ENCODE data around the gene IL7R. TPM values are rescaled to one million over a fixed set of nuclear protein-coding genes. Genes with fewer than 3 reads are reported as not detected.

IL7R gene
- total and polyA plus RNA-seq, 2 donors from 2014 or later: 0.34 to 53.7 TPM

- H3K27ac ChIP-seq (ENCODE audit: low read depth in 2 of 2, low read length in 2 of 2): no peak overlapping the region
- intact Hi-C loops (cut with DNase I): no loop called here
Observed at GRCh38 chr5:35880156-35880555, 23.5 kb downstream of the IL7R start.

GRCh38 chr5:35881758-35882157 lies 25.1 kb downstream of the IL7R start:
- no peak overlapping the region for H3K27ac ChIP-seq (ENCODE audit: low read depth in 2 of 2, low read length in 2 of 2)
- no peaks in the 10 kb centered on the region for H3K27me3 ChIP-seq (ENCODE audit: control insufficient read depth, insufficient read depth, low read length)
- no peaks in the 10 kb centered on the region for H3K4me1 ChIP-seq (ENCODE audit: control insufficient read depth in 2 of 3, insufficient read depth in 2 of 3, low read depth in 1 of 3, low read length in 3 of 3)
- H3K36me3 ChIP-seq (ENCODE audit: control insufficient read depth in 2 of 3, insufficient read depth in 3 of 3, low read length in 3 of 3): no peaks in the 10 kb centered on the region
- DNase-seq (no peak), FAIRE-seq (no peak)
- no peak overlapping the region for H3K9ac ChIP-seq (ENCODE audit: low read length in 3 of 3)
- no peak for TF ChIP-seq CTCF (IDR thresholded peaks at IDR 0.05; ENCODE audit: borderline replicate concordance, extremely low read depth, insufficient read depth)
- H3K4me3 ChIP-seq (ENCODE audit: low read length in 3 of 3): no peak overlapping the region
- H3K9me3 ChIP-seq (ENCODE audit: control insufficient read depth in 2 of 3, insufficient read depth in 1 of 3, low read length in 3 of 3): no peaks in the 10 kb centered on the region
- intact Hi-C loops (cut with DNase I): no loop called here

More at GRCh38 chr5:35880156-35880555, 23.5 kb downstream of the IL7R start:
- H3K4me3 ChIP-seq (ENCODE audit: low read length in 3 of 3): no peak overlapping the region
- TF ChIP-seq CTCF (IDR thresholded peaks at IDR 0.05; ENCODE audit: borderline replicate concordance, extremely low read depth, insufficient read depth): no peak
- H3K9ac ChIP-seq (ENCODE audit: low read length in 3 of 3): no peak overlapping the region
- H3K36me3 ChIP-seq (ENCODE audit: control insufficient read depth in 2 of 3, insufficient read depth in 3 of 3, low read length in 3 of 3): no peaks in the 10 kb centered on the region
- H3K27me3 ChIP-seq (ENCODE audit: control insufficient read depth, insufficient read depth, low read length): no peaks in the 10 kb centered on the region
- H3K9me3 ChIP-seq (ENCODE audit: control insufficient read depth in 2 of 3, insufficient read depth in 1 of 3, low read length in 3 of 3): no peaks in the 10 kb centered on the region
- no peak for DNase-seq
- no peak for FAIRE-seq
- no peaks in the 10 kb centered on the region for H3K4me1 ChIP-seq (ENCODE audit: control insufficient read depth in 2 of 3, insufficient read depth in 2 of 3, low read depth in 1 of 3, low read length in 3 of 3)

GRCh38 chr5:35884191-35884769 lies 27.6 kb downstream of the IL7R start:
- no peaks in the 10 kb centered on the region for H3K4me1 ChIP-seq (ENCODE audit: control insufficient read depth in 2 of 3, insufficient read depth in 2 of 3, low read depth in 1 of 3, low read length in 3 of 3)
- H3K9ac ChIP-seq (ENCODE audit: low read length in 3 of 3): no peak overlapping the region
- intact Hi-C loops (cut with DNase I): no loop called here
- H3K27me3 ChIP-seq (ENCODE audit: control insufficient read depth, insufficient read depth, low read length): no peaks in the 10 kb centered on the region
- FAIRE-seq (no peak), DNase-seq (no peak)
- no peak overlapping the region for H3K27ac ChIP-seq (ENCODE audit: low read depth in 2 of 2, low read length in 2 of 2)
- H3K4me3 ChIP-seq (ENCODE audit: low read length in 3 of 3): no peak overlapping the region
- no peaks in the 10 kb centered on the region for H3K9me3 ChIP-seq (ENCODE audit: control insufficient read depth in 2 of 3, insufficient read depth in 1 of 3, low read length in 3 of 3)
- no peak for TF ChIP-seq CTCF (IDR thresholded peaks at IDR 0.05; ENCODE audit: borderline replicate concordance, extremely low read depth, insufficient read depth)
- H3K36me3 ChIP-seq (ENCODE audit: control insufficient read depth in 2 of 3, insufficient read depth in 3 of 3, low read length in 3 of 3): no peaks in the 10 kb centered on the region

- Histone ChIP-seq H3K9ac (ENCODE audit: low read length in 3 of 3) (no peak overlapping the region), H3K4me1 (ENCODE audit: control insufficient read depth in 2 of 3, insufficient read depth in 2 of 3, low read depth in 1 of 3, low read length in 3 of 3) (no peaks in the 10 kb centered on the region), H3K4me3 (ENCODE audit: low read length in 3 of 3) (no peak overlapping the region), H3K9me3 (ENCODE audit: control insufficient read depth in 2 of 3, insufficient read depth in 1 of 3, low read length in 3 of 3) (no peaks in the 10 kb centered on the region), H3K27ac (ENCODE audit: low read depth in 2 of 2, low read length in 2 of 2) (no peak overlapping the region), H3K36me3 (ENCODE audit: control insufficient read depth in 2 of 3, insufficient read depth in 3 of 3, low read length in 3 of 3) (no peaks in the 10 kb centered on the region), H3K27me3 (ENCODE audit: control insufficient read depth, insufficient read depth, low read length) (no peaks in the 10 kb centered on the region)
- no peak for FAIRE-seq
- TF ChIP-seq CTCF (IDR thresholded peaks at IDR 0.05; ENCODE audit: borderline replicate concordance, extremely low read depth, insufficient read depth): no peak
- no peak for DNase-seq
- intact Hi-C loops (cut with DNase I): no loop called here
Observed at GRCh38 chr5:35884773-35885172, 28.1 kb downstream of the IL7R start.

Measured in kidney (tissue), 14 donors.